GM21367 (cell line): ENCODE measurements around the gene RHNO1.

Experiments
- ATAC-seq: cut with Tn5 transposase; IDR thresholded peaks from one replicate; pipeline ENCODE4 v1.9.1; 2021; ENCODE audit not compliant: unreplicated experiment

The RHNO1 gene

GRCh38 chr12:2877047-2877952 lies at the start of gene RHNO1, which contains the start of gene FOXM1:
Gene RHNO1 (plus strand): TSS chr12:2877223. CDS start chr12:2885367, 8,144 bp downstream.
Gene FOXM1 (minus strand): TSS chr12:2877174. CDS start chr12:2874478, 2,696 bp downstream.
- peak; percentile 72 for ATAC-seq

GRCh38 chr12:2829275-2829674 lies 47.7 kb upstream of the RHNO1 start:
- no peak for ATAC-seq

- ATAC-seq: no peak
Observed at GRCh38 chr12:2832550-2833127, 44.4 kb upstream of the RHNO1 start.

- ATAC-seq: no peak
Observed at GRCh38 chr12:2833327-2833726, 43.7 kb upstream of the RHNO1 start.

GRCh38 chr12:2833810-2834209 lies 43.2 kb upstream of the RHNO1 start:
- ATAC-seq: no peak

- no peak for ATAC-seq
Observed at GRCh38 chr12:2834581-2835491, 42.2 kb upstream of the RHNO1 start, which contains the start of gene NRIP2. Gene NRIP2 (minus strand): TSS chr12:2835035. CDS start chr12:2834983, 52 bp downstream.

- ATAC-seq: no peak
Observed at GRCh38 chr12:2835691-2836403, 41.2 kb upstream of the RHNO1 start.

- no peak for ATAC-seq
Observed at GRCh38 chr12:2836574-2836973, 40.4 kb upstream of the RHNO1 start.

GRCh38 chr12:2841056-2841650 lies 35.9 kb upstream of the RHNO1 start:
- ATAC-seq: no peak

- ATAC-seq: no peak
Observed at GRCh38 chr12:2842948-2843347, 34.1 kb upstream of the RHNO1 start.

GRCh38 chr12:2844786-2845185 lies 32.2 kb upstream of the RHNO1 start:
- ATAC-seq: no peak

- ATAC-seq: no peak
Observed at GRCh38 chr12:2845280-2845679, 31.7 kb upstream of the RHNO1 start.

- ATAC-seq: no peak
Observed at GRCh38 chr12:2851931-2852330, 25.1 kb upstream of the RHNO1 start.

- ATAC-seq: no peak
Observed at GRCh38 chr12:2853626-2854025, 23.4 kb upstream of the RHNO1 start.

GRCh38 chr12:2854669-2855453 lies 22.2 kb upstream of the RHNO1 start:
- no peak for ATAC-seq

- ATAC-seq: no peak
Observed at GRCh38 chr12:2855546-2855945, 21.5 kb upstream of the RHNO1 start.

GRCh38 chr12:2856051-2856450 lies 21.0 kb upstream of the RHNO1 start:
- ATAC-seq: no peak

GRCh38 chr12:2857021-2857431 lies 20.0 kb upstream of the RHNO1 start, which contains the start of gene TEX52:
Gene TEX52 (minus strand): TSS chr12:2857039. CDS start chr12:2857026, 13 bp downstream.
- ATAC-seq: no peak

- ATAC-seq: no peak
Observed at GRCh38 chr12:2857576-2857975, 19.4 kb upstream of the RHNO1 start.
